Measurements from ENCODE around the gene LMBRD2.

DNA sequence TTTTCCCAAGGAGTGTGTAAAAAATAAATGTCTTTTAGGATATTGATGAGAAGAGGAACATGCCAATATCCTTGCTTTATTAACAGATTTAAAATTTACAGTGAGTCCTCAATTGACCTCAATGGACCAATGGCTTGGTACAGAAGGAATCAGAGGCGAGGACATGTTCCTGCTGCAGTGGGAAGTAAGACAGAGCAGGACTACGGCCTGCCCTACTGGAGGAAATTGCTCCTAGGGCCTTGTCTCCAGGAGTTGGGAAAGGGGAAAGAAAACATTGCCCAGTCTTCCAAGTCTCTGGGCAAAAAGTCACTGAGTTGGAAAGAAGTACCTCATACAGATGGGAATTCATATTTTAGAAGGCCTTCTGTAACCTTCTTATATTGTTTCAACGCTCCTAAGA lies 51.9 kb downstream of the LMBRD2 start:
- TF ChIP-seq, protein P1, sequence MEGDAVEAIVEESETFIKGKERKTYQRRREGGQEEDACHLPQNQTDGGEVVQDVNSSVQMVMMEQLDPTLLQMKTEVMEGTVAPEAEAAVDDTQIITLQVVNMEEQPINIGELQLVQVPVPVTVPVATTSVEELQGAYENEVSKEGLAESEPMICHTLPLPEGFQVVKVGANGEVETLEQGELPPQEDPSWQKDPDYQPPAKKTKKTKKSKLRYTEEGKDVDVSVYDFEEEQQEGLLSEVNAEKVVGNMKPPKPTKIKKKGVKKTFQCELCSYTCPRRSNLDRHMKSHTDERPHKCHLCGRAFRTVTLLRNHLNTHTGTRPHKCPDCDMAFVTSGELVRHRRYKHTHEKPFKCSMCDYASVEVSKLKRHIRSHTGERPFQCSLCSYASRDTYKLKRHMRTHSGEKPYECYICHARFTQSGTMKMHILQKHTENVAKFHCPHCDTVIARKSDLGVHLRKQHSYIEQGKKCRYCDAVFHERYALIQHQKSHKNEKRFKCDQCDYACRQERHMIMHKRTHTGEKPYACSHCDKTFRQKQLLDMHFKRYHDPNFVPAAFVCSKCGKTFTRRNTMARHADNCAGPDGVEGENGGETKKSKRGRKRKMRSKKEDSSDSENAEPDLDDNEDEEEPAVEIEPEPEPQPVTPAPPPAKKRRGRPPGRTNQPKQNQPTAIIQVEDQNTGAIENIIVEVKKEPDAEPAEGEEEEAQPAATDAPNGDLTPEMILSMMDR (IDR thresholded peaks at IDR 0.05; ENCODE audit: extremely low read depth in 1 of 2, insufficient read depth in 1 of 2, low read depth in 1 of 2, low read length in 2 of 2) = no peak
- TF ChIP-seq MYC (IDR thresholded peaks at IDR 0.05; ENCODE audit: low read depth, low read length) (no peak), POLR2AphosphoS5 (IDR thresholded peaks at IDR 0.05; ENCODE audit: insufficient read depth, low read depth, low read length) (no peak), EZH2 (IDR thresholded peaks at IDR 0.05; ENCODE audit: borderline replicate concordance, low read depth, low read length, severe bottlenecking) (no peak)

Data from endothelial cell of umbilical vein (primary cell).